Fibroblast of lung (primary cell): Measurements from ENCODE around the gene VAV2. TPM values are rescaled to one million over a fixed set of nuclear protein-coding genes. Genes with fewer than 3 reads are reported as not detected.

Experiments used
- DNase-seq, 2 donors: peaks; one replicate each; pipeline versions ENCODE4 v3.0.0 to v3.0.0-alpha.2; 2010; ENCODE audit warnings: low read depth in 2 of 2
- H2AFZ ChIP-seq: 2 replicates; pipeline ENCODE4 v1.5.1; 2012; ENCODE audit warnings: low read length, control low read depth, inconsistent platforms
- H3K27ac ChIP-seq: 2 replicates; pipeline ENCODE4 v1.5.1; 2011; ENCODE audit warnings: low read length, control low read depth; ENCODE audit not compliant: insufficient read depth
- H3K27me3 ChIP-seq: 2 replicates; pipeline ENCODE4 v1.5.1; 2011; ENCODE audit warnings: mild to moderate bottlenecking, low read length; ENCODE audit not compliant: control insufficient read depth, insufficient read depth
- H3K36me3 ChIP-seq: 2 replicates; pipeline ENCODE4 v1.5.1; 2011; ENCODE audit warnings: low read length; ENCODE audit not compliant: control insufficient read depth, insufficient read depth
- H3K4me1 ChIP-seq: 2 replicates; pipeline ENCODE4 v1.5.1; 2011; ENCODE audit warnings: low read length; ENCODE audit not compliant: control insufficient read depth, insufficient read depth; ENCODE audit errors: extremely low read depth
- H3K4me2 ChIP-seq: 2 replicates; pipeline ENCODE4 v1.5.1; 2011; ENCODE audit warnings: low read length, control low read depth; ENCODE audit not compliant: insufficient read depth; ENCODE audit errors: extremely low read depth
- H3K4me3 ChIP-seq, 4 experiments: fragments of 200-600 bp in 1 of 4; sonication (generic) in 1 of 4; replicated peaks in 1 of 4; 2 replicates each; pipeline ENCODE4 v1.5.1; 2011 to 2016; ENCODE audit warnings: low read length in 4 of 4, low read depth in 3 of 4, mild to moderate bottlenecking in 3 of 4, control low read depth in 2 of 4, inconsistent platforms in 1 of 4, mixed read lengths in 1 of 4; ENCODE audit not compliant: insufficient read depth in 1 of 4; ENCODE audit errors: control extremely low read depth in 1 of 4
- H3K79me2 ChIP-seq: 2 replicates; pipeline ENCODE4 v1.5.1; 2012; ENCODE audit warnings: mild to moderate bottlenecking, low read length, inconsistent platforms; ENCODE audit not compliant: control insufficient read depth, insufficient read depth
- H3K9ac ChIP-seq: 2 replicates; pipeline ENCODE4 v1.5.1; 2011; ENCODE audit warnings: mild to moderate bottlenecking, low read length, control low read depth; ENCODE audit not compliant: insufficient read depth
- H3K9me3 ChIP-seq: 2 replicates; pipeline ENCODE4 v1.5.1; 2012; ENCODE audit warnings: low read depth, low read length; ENCODE audit not compliant: control insufficient read depth, insufficient read depth
- H4K20me1 ChIP-seq: 2 replicates; pipeline ENCODE4 v1.5.1; 2011; ENCODE audit warnings: low read length; ENCODE audit not compliant: control insufficient read depth, insufficient read depth; ENCODE audit errors: extremely low read depth
- CTCF ChIP-seq, 2 donors: IDR thresholded peaks in 1 of 2; conservative IDR thresholded peaks in 1 of 2; 1 replicate in 1 of 2; 2 replicates in 1 of 2; pipeline ENCODE4 v1.5.1; 2011 to 2012; ENCODE audit warnings: low read length in 2 of 2, control low read depth in 1 of 2, inconsistent platforms in 1 of 2, low read depth in 1 of 2, mild to moderate bottlenecking in 1 of 2
- EZH2 ChIP-seq: IDR thresholded peaks from 2 replicates; pipeline ENCODE4 v1.5.1; 2012; ENCODE audit warnings: low read length, control low read depth, mild to moderate bottlenecking; ENCODE audit errors: missing control alignments
- polyA plus RNA-seq, 2 donors: library from polyadenylated mRNA; depleted of rRNA in 1 of 2; stranded (reverse) in 1 of 2; unstranded in 1 of 2; fragments of >200 nt; gene quantifications; 2 replicates each; pipeline ENCODE4 v1.2.1, GENCODE V29; 2011 to 2012; ENCODE audit warnings: missing spikeins in 1 of 2
- total RNA-seq: library from RNA; depleted of rRNA; stranded (reverse); fragments of >200 nt; gene quantifications from 2 replicates; pipeline ENCODE4 v1.2.1, GENCODE V29; 2014

VAV2 gene
- total and polyA plus RNA-seq, 2 donors (not counting 1 experiment from before 2014, with no cell fraction given) = 13.7 to 17.7 TPM

GRCh38 chr9:133782157-133783130, 209.7 kb downstream of the VAV2 start:
- Histone ChIP-seq H3K9ac (no peak overlapping the region), H3K4me1 (no peaks in the 10 kb centered on the region), H3K27me3 (no peaks in the 10 kb centered on the region), H2AFZ (no peak overlapping the region), H3K9me3 (no peaks in the 10 kb centered on the region), H3K36me3 (peaks cover 11% of the 10 kb centered on the region), H3K27ac (no peak overlapping the region), H3K4me3 (no peak overlapping the region), H3K79me2 (no peaks in the 10 kb centered on the region), H4K20me1 (no peaks in the 10 kb centered on the region), H3K4me2 (no peak overlapping the region)
- TF ChIP-seq CTCF (conservative IDR thresholded peaks at IDR 0.05 in 1 of 2, IDR thresholded peaks at IDR 0.05 in 1 of 2; ENCODE audit: low read depth in 1 of 2, low read length in 2 of 2) (peak; percentile 81 to 87), EZH2 (no peak)
- DNase-seq = peak; percentile 56 to 64

GRCh38 chr9:133781828-133782135, 210.3 kb downstream of the VAV2 start:
- no peak for TF ChIP-seq CTCF (conservative IDR thresholded peaks at IDR 0.05 in 1 of 2, IDR thresholded peaks at IDR 0.05 in 1 of 2; ENCODE audit: low read depth in 1 of 2, low read length in 2 of 2)
- no peak for TF ChIP-seq EZH2
- Histone ChIP-seq H3K9me3 (no peaks in the 10 kb centered on the region), H3K9ac (no peak overlapping the region), H2AFZ (no peak overlapping the region), H3K27ac (no peak overlapping the region), H3K4me1 (no peaks in the 10 kb centered on the region), H3K36me3 (peaks cover 16% of the 10 kb centered on the region), H4K20me1 (no peaks in the 10 kb centered on the region), H3K27me3 (no peaks in the 10 kb centered on the region), H3K4me2 (no peak overlapping the region), H3K4me3 (no peak overlapping the region), H3K79me2 (no peaks in the 10 kb centered on the region)
- DNase-seq = no peak

- Histone ChIP-seq H3K4me1 (no peaks in the 10 kb centered on the region), H3K9me3 (no peaks in the 10 kb centered on the region), H3K27ac (no peak overlapping the region), H3K79me2 (no peaks in the 10 kb centered on the region), H4K20me1 (no peaks in the 10 kb centered on the region), H3K4me3 (no peak overlapping the region), H3K36me3 (peaks cover 20% of the 10 kb centered on the region), H3K9ac (no peak overlapping the region), H2AFZ (no peak overlapping the region), H3K27me3 (no peaks in the 10 kb centered on the region), H3K4me2 (no peak overlapping the region)
- TF ChIP-seq CTCF (conservative IDR thresholded peaks at IDR 0.05 in 1 of 2, IDR thresholded peaks at IDR 0.05 in 1 of 2; ENCODE audit: low read depth in 1 of 2, low read length in 2 of 2) = no peak
- TF ChIP-seq EZH2 = no peak
- DNase-seq = no peak
These were observed 210.9 kb downstream of the VAV2 start for GRCh38 chr9:133780962-133781827.
